Fibroblast of lung (primary cell): ENCODE measurements around the gene IQSEC2. TPM values are rescaled to one million over a fixed set of nuclear protein-coding genes. Genes with fewer than 3 reads are reported as not detected.
A peak's percentile ranks its signal among the peaks of the same experiment; 100 is the strongest.

Experiments
- DNase-seq, 2 donors: peaks; one replicate each; pipeline versions ENCODE4 v3.0.0 to v3.0.0-alpha.2; 2010; ENCODE audit warnings: low read depth in 2 of 2
- H2AFZ ChIP-seq: 2 replicates; pipeline ENCODE4 v1.5.1; 2012; ENCODE audit warnings: low read length, control low read depth, inconsistent platforms
- H3K27ac ChIP-seq: 2 replicates; pipeline ENCODE4 v1.5.1; 2011; ENCODE audit warnings: low read length, control low read depth; ENCODE audit not compliant: insufficient read depth
- H3K27me3 ChIP-seq: 2 replicates; pipeline ENCODE4 v1.5.1; 2011; ENCODE audit warnings: mild to moderate bottlenecking, low read length; ENCODE audit not compliant: control insufficient read depth, insufficient read depth
- H3K36me3 ChIP-seq: 2 replicates; pipeline ENCODE4 v1.5.1; 2011; ENCODE audit warnings: low read length; ENCODE audit not compliant: control insufficient read depth, insufficient read depth
- H3K4me1 ChIP-seq: 2 replicates; pipeline ENCODE4 v1.5.1; 2011; ENCODE audit warnings: low read length; ENCODE audit not compliant: control insufficient read depth, insufficient read depth; ENCODE audit errors: extremely low read depth
- H3K4me2 ChIP-seq: 2 replicates; pipeline ENCODE4 v1.5.1; 2011; ENCODE audit warnings: low read length, control low read depth; ENCODE audit not compliant: insufficient read depth; ENCODE audit errors: extremely low read depth
- H3K4me3 ChIP-seq, 4 experiments: fragments of 200-600 bp in 1 of 4; sonication (generic) in 1 of 4; replicated peaks in 1 of 4; 2 replicates each; pipeline ENCODE4 v1.5.1; 2011 to 2016; ENCODE audit warnings: low read length in 4 of 4, low read depth in 3 of 4, mild to moderate bottlenecking in 3 of 4, control low read depth in 2 of 4, inconsistent platforms in 1 of 4, mixed read lengths in 1 of 4; ENCODE audit not compliant: insufficient read depth in 1 of 4; ENCODE audit errors: control extremely low read depth in 1 of 4
- H3K79me2 ChIP-seq: 2 replicates; pipeline ENCODE4 v1.5.1; 2012; ENCODE audit warnings: mild to moderate bottlenecking, low read length, inconsistent platforms; ENCODE audit not compliant: control insufficient read depth, insufficient read depth
- H3K9ac ChIP-seq: 2 replicates; pipeline ENCODE4 v1.5.1; 2011; ENCODE audit warnings: mild to moderate bottlenecking, low read length, control low read depth; ENCODE audit not compliant: insufficient read depth
- H3K9me3 ChIP-seq: 2 replicates; pipeline ENCODE4 v1.5.1; 2012; ENCODE audit warnings: low read depth, low read length; ENCODE audit not compliant: control insufficient read depth, insufficient read depth
- H4K20me1 ChIP-seq: 2 replicates; pipeline ENCODE4 v1.5.1; 2011; ENCODE audit warnings: low read length; ENCODE audit not compliant: control insufficient read depth, insufficient read depth; ENCODE audit errors: extremely low read depth
- CTCF ChIP-seq, 2 donors: IDR thresholded peaks in 1 of 2; conservative IDR thresholded peaks in 1 of 2; 1 replicate in 1 of 2; 2 replicates in 1 of 2; pipeline ENCODE4 v1.5.1; 2011 to 2012; ENCODE audit warnings: low read length in 2 of 2, control low read depth in 1 of 2, inconsistent platforms in 1 of 2, low read depth in 1 of 2, mild to moderate bottlenecking in 1 of 2
- EZH2 ChIP-seq: IDR thresholded peaks from 2 replicates; pipeline ENCODE4 v1.5.1; 2012; ENCODE audit warnings: low read length, control low read depth, mild to moderate bottlenecking; ENCODE audit errors: missing control alignments
- polyA plus RNA-seq, 2 donors: library from polyadenylated mRNA; depleted of rRNA in 1 of 2; stranded (reverse) in 1 of 2; unstranded in 1 of 2; fragments of >200 nt; gene quantifications; 2 replicates each; pipeline ENCODE4 v1.2.1, GENCODE V29; 2011 to 2012; ENCODE audit warnings: missing spikeins in 1 of 2
- total RNA-seq: library from RNA; depleted of rRNA; stranded (reverse); fragments of >200 nt; gene quantifications from 2 replicates; pipeline ENCODE4 v1.2.1, GENCODE V29; 2014

The IQSEC2 gene
- total and polyA plus RNA-seq, 2 donors (not counting 1 experiment from before 2014, with no cell fraction given): 7.4 to 9.9 TPM

GRCh38 chrX:53324085-53324484 lies 42.7 kb upstream of the IQSEC2 start:
- H3K79me2 ChIP-seq: no peaks in the 10 kb centered on the region
- H4K20me1 ChIP-seq: no peaks in the 10 kb centered on the region
- H3K4me2 ChIP-seq: no peak overlapping the region
- peaks cover 34% of the 10 kb centered on the region for H3K27me3 ChIP-seq
- DNase-seq: no peak
- H3K9me3 ChIP-seq: no peaks in the 10 kb centered on the region
- no peak overlapping the region for H3K9ac ChIP-seq
- no peak for TF ChIP-seq CTCF (conservative IDR thresholded peaks at IDR 0.05 in 1 of 2, IDR thresholded peaks at IDR 0.05 in 1 of 2; ENCODE audit: low read depth in 1 of 2, low read length in 2 of 2)
- no peak for TF ChIP-seq EZH2
- H3K4me3 ChIP-seq: no peak overlapping the region
- H2AFZ ChIP-seq: no peak overlapping the region
- no peaks in the 10 kb centered on the region for H3K4me1 ChIP-seq
- H3K27ac ChIP-seq: no peak overlapping the region
- H3K36me3 ChIP-seq: no peaks in the 10 kb centered on the region

GRCh38 chrX:53323196-53323595 lies 41.8 kb upstream of the IQSEC2 start:
- Histone ChIP-seq H2AFZ (no peak overlapping the region), H3K27me3 (peaks cover 39% of the 10 kb centered on the region), H3K79me2 (no peaks in the 10 kb centered on the region), H3K4me2 (no peak overlapping the region), H3K36me3 (no peaks in the 10 kb centered on the region), H3K4me3 (no peak overlapping the region), H4K20me1 (no peaks in the 10 kb centered on the region), H3K9me3 (no peaks in the 10 kb centered on the region), H3K4me1 (no peaks in the 10 kb centered on the region), H3K9ac (no peak overlapping the region), H3K27ac (no peak overlapping the region)
- DNase-seq: no peak
- TF ChIP-seq CTCF (conservative IDR thresholded peaks at IDR 0.05 in 1 of 2, IDR thresholded peaks at IDR 0.05 in 1 of 2; ENCODE audit: low read depth in 1 of 2, low read length in 2 of 2) (no peak), EZH2 (no peak)

- no peaks in the 10 kb centered on the region for H3K9me3 ChIP-seq
- no peak for DNase-seq
- H3K4me1 ChIP-seq: no peaks in the 10 kb centered on the region
- peaks cover 41% of the 10 kb centered on the region for H3K27me3 ChIP-seq
- H3K4me2 ChIP-seq: no peak overlapping the region
- H3K27ac ChIP-seq: no peak overlapping the region
- no peak overlapping the region for H3K4me3 ChIP-seq
- no peak overlapping the region for H3K9ac ChIP-seq
- no peak for TF ChIP-seq CTCF (conservative IDR thresholded peaks at IDR 0.05 in 1 of 2, IDR thresholded peaks at IDR 0.05 in 1 of 2; ENCODE audit: low read depth in 1 of 2, low read length in 2 of 2)
- TF ChIP-seq EZH2: peak; percentile 65
- H4K20me1 ChIP-seq: peaks cover 1% of the 10 kb centered on the region
- no peaks in the 10 kb centered on the region for H3K79me2 ChIP-seq
- no peak overlapping the region for H2AFZ ChIP-seq
- H3K36me3 ChIP-seq: no peaks in the 10 kb centered on the region
These were observed 40.6 kb upstream of the IQSEC2 start for GRCh38 chrX:53321943-53322497.
